ENCODE data around the gene METTL1. TPM values are rescaled to one million over a fixed set of nuclear protein-coding genes. Genes with fewer than 3 reads are reported as not detected.
A peak's percentile ranks its signal among the peaks of the same experiment; 100 is the strongest.

Gene METTL1
- total RNA-seq, 2 donors from 2014 or later: 26.1 to 28.7 TPM

GRCh38 chr12:57744777-57745484 is 27.0 kb downstream of the METTL1 start, which contains the start of gene TSPAN31:
Gene TSPAN31, plus strand, starts transcription at chr12:57745039. Its CDS starts 116 bp downstream, at chr12:57745155.
- Histone ChIP-seq H3K36me3 (ENCODE audit: control insufficient read depth, insufficient read depth, low read length) (peaks cover 38% of the 10 kb centered on the region), H3K9ac (ENCODE audit: extremely low read depth, low read length, poor library complexity, severe bottlenecking) (peak within 1 kb of the TSS; percentile 97), H3K27ac (ENCODE audit: low read depth, low read length) (peak within 1 kb of the TSS; percentile 96), H3K27me3 (ENCODE audit: control insufficient read depth, insufficient read depth, low read length, poor library complexity, severe bottlenecking) (peaks cover 44% of the 10 kb centered on the region), H3K4me3 (ENCODE audit: low read length) (peak within 1 kb of the TSS; percentile 97), H3K9me3 (ENCODE audit: control insufficient read depth, low read length) (no peaks in the 10 kb centered on the region), H3K4me1 (ENCODE audit: control insufficient read depth, insufficient read depth, low read length) (no peaks in the 10 kb centered on the region)
- peaks cover 42% of the 10 kb centered on the region for H3K27me3 Mint-ChIP-seq (ENCODE audit: insufficient read depth)
- WGBS, 2 experiments (ENCODE audit: insufficient coverage in 1 of 2, insufficient read length in 1 of 2): 4 to 13% methylated on average over 10 to 28 of the region's 29 CpGs
- peaks cover 3% of the 10 kb centered on the region for H3K9me3 Mint-ChIP-seq
- TF ChIP-seq, protein P1, sequence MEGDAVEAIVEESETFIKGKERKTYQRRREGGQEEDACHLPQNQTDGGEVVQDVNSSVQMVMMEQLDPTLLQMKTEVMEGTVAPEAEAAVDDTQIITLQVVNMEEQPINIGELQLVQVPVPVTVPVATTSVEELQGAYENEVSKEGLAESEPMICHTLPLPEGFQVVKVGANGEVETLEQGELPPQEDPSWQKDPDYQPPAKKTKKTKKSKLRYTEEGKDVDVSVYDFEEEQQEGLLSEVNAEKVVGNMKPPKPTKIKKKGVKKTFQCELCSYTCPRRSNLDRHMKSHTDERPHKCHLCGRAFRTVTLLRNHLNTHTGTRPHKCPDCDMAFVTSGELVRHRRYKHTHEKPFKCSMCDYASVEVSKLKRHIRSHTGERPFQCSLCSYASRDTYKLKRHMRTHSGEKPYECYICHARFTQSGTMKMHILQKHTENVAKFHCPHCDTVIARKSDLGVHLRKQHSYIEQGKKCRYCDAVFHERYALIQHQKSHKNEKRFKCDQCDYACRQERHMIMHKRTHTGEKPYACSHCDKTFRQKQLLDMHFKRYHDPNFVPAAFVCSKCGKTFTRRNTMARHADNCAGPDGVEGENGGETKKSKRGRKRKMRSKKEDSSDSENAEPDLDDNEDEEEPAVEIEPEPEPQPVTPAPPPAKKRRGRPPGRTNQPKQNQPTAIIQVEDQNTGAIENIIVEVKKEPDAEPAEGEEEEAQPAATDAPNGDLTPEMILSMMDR (conservative IDR thresholded peaks at IDR 0.05): no peak
- peak; percentile 99 for DNase-seq
- peaks cover 5% of the 10 kb centered on the region for H3K4me1 Mint-ChIP-seq
- H3K36me3 Mint-ChIP-seq (ENCODE audit: low read depth): peaks cover 33% of the 10 kb centered on the region
- peak within 1 kb of the TSS; percentile 94 for H3K4me3 Mint-ChIP-seq
- peak within 1 kb of the TSS; percentile 99 for H3K27ac Mint-ChIP-seq

- H3K36me3 Mint-ChIP-seq (ENCODE audit: low read depth): peaks cover 31% of the 10 kb centered on the region
- peak overlapping the region; percentile 97 for H3K4me3 ChIP-seq (ENCODE audit: low read length)
- TF ChIP-seq, protein P1 (conservative IDR thresholded peaks at IDR 0.05): no peak
- H3K27me3 ChIP-seq (ENCODE audit: control insufficient read depth, insufficient read depth, low read length, poor library complexity, severe bottlenecking): peaks cover 50% of the 10 kb centered on the region
- H3K4me1 ChIP-seq (ENCODE audit: control insufficient read depth, insufficient read depth, low read length): no peaks in the 10 kb centered on the region
- H3K27ac ChIP-seq (ENCODE audit: low read depth, low read length): peak overlapping the region; percentile 96
- WGBS, 2 experiments (ENCODE audit: insufficient coverage in 1 of 2, insufficient read length in 1 of 2): 31 to 53% methylated on average over 14 to 21 of the region's 21 CpGs
- peak overlapping the region; percentile 94 for H3K4me3 Mint-ChIP-seq
- peak overlapping the region; percentile 97 for H3K9ac ChIP-seq (ENCODE audit: extremely low read depth, low read length, poor library complexity, severe bottlenecking)
- DNase-seq: no peak
- H3K9me3 Mint-ChIP-seq: peaks cover 3% of the 10 kb centered on the region
- H3K9me3 ChIP-seq (ENCODE audit: control insufficient read depth, low read length): no peaks in the 10 kb centered on the region
- peaks cover 5% of the 10 kb centered on the region for H3K4me1 Mint-ChIP-seq
- peak overlapping the region; percentile 99 for H3K27ac Mint-ChIP-seq
- peaks cover 32% of the 10 kb centered on the region for H3K36me3 ChIP-seq (ENCODE audit: control insufficient read depth, insufficient read depth, low read length)
- peaks cover 49% of the 10 kb centered on the region for H3K27me3 Mint-ChIP-seq (ENCODE audit: insufficient read depth)
Measured at GRCh38 chr12:57744194-57744776, 27.6 kb downstream of the METTL1 start.

- H3K4me1 ChIP-seq (ENCODE audit: control insufficient read depth, insufficient read depth, low read length): no peaks in the 10 kb centered on the region
- H3K4me3 Mint-ChIP-seq: peak overlapping the region; percentile 94
- H3K27me3 ChIP-seq (ENCODE audit: control insufficient read depth, insufficient read depth, low read length, poor library complexity, severe bottlenecking): peaks cover 55% of the 10 kb centered on the region
- H3K4me1 Mint-ChIP-seq: peaks cover 7% of the 10 kb centered on the region
- H3K36me3 Mint-ChIP-seq (ENCODE audit: low read depth): peaks cover 26% of the 10 kb centered on the region
- H3K9me3 ChIP-seq (ENCODE audit: control insufficient read depth, low read length): no peaks in the 10 kb centered on the region
- H3K27ac ChIP-seq (ENCODE audit: low read depth, low read length): no peak overlapping the region
- TF ChIP-seq, protein P1 (conservative IDR thresholded peaks at IDR 0.05): no peak
- H3K9me3 Mint-ChIP-seq: peaks cover 3% of the 10 kb centered on the region
- 100% methylated on average over 1 of the region's 2 CpGs; no CpG with 5 or more reads in 1 of the 2 experiments for WGBS, 2 experiments (ENCODE audit: insufficient coverage in 1 of 2, insufficient read length in 1 of 2)
- no peak overlapping the region for H3K9ac ChIP-seq (ENCODE audit: extremely low read depth, low read length, poor library complexity, severe bottlenecking)
- no peak overlapping the region for H3K4me3 ChIP-seq (ENCODE audit: low read length)
- DNase-seq: no peak
- H3K36me3 ChIP-seq (ENCODE audit: control insufficient read depth, insufficient read depth, low read length): peaks cover 27% of the 10 kb centered on the region
- no peak overlapping the region for H3K27ac Mint-ChIP-seq
- peaks cover 54% of the 10 kb centered on the region for H3K27me3 Mint-ChIP-seq (ENCODE audit: insufficient read depth)
Measured at GRCh38 chr12:57743769-57744168, 28.1 kb downstream of the METTL1 start.
